Hematopoietic multipotent progenitor cell (in vitro differentiated cells): ENCODE results near the gene RASGRP2. TPM values are rescaled to one million over a fixed set of nuclear protein-coding genes. Genes with fewer than 3 reads are reported as not detected.
A peak's percentile ranks its signal among the peaks of the same experiment; 100 is the strongest.

Source experiments
- DNase-seq, 3 donors: peaks; one replicate each; pipeline ENCODE4 v3.0.0-alpha.2; 2011 to 2015; ENCODE audit warnings: low read depth in 2 of 3, low spot score in 2 of 3
- total RNA-seq: library from RNA; depleted of rRNA; stranded (reverse); fragments of >200 nt; gene quantifications from one replicate; pipeline ENCODE4 v1.2.3, GENCODE V29; 2012

RASGRP2 gene
- total RNA-seq, 1 donor, result 204 TPM

DNA sequence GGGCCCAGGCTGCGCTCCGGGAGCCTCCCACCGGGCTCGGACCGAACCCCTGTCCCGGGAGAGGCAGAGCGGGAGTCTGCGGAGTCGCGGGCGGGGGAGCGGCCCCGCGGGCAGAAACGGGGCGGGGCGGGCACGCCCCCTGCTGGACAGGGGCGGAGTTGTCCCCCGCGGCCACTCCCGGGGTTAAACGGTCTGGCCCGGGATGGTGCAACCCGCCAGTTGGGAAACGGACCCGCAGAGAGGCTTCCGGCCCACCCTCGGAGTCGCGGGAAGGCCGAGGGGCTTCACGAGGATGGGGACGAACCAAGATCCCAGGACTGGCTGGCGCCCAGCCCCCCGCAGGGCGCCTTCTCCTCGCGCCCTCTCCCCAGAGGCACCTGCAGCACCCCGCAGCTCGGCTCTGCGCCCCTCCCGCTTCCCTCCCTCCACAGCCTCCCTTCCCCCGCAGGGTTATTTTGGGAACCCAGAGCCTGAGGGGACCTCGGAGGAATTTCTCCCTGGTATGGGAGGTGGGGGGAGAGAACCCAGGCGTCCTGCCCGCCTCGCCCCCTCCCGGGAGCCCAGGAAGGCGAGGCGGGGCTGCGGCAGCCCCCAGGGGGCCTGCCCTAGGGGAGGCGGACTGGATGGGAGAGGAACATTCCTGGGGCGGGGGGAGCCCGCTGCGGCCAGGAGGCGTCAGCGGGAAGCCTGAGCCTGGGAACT, 902 bp downstream of the RASGRP2 start:
- DNase-seq, result peak; percentile 59 to 75 (median 68)

DNA sequence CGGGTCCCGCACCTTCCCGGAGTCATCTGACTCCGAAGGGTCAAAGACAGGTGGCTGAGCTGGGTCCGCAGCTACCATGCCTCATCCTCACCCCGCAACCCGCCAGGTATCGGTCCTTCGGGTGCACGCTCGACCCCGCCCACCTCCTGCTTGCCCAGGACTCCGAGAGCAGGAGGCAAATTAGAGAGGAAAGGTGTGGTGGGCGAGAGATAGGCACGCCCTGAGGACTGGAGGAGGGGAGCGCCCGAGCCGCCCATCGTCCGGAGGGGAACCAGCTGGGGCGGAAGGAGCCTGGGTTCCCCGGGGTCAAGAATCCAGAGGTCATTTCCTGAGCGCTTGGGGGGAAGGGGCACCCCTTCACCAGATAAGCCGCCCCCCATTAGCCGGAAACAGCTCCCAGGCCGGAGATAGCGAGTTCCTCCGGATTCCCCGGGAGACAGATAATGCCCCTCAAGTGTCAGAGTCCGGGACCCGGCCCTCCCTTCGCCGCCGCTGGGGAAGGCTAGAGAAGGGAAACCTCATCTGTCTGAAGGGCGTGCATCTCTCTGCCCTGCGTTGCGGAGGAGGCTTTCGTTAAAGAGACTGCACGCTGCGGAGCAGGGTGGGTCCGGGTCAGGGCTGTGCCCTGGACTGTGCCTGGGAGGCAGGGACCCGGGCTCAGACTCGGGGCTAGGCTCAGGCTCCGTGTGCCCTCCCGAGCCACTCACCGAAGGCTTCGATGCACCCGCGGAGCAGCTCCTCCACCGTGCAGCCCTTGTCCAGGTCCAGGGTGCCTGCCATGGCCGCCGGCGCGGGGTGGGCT, 1.7 kb downstream of the RASGRP2 start:
- peak in 2 of 3 donors; percentile 33 for DNase-seq

DNA sequence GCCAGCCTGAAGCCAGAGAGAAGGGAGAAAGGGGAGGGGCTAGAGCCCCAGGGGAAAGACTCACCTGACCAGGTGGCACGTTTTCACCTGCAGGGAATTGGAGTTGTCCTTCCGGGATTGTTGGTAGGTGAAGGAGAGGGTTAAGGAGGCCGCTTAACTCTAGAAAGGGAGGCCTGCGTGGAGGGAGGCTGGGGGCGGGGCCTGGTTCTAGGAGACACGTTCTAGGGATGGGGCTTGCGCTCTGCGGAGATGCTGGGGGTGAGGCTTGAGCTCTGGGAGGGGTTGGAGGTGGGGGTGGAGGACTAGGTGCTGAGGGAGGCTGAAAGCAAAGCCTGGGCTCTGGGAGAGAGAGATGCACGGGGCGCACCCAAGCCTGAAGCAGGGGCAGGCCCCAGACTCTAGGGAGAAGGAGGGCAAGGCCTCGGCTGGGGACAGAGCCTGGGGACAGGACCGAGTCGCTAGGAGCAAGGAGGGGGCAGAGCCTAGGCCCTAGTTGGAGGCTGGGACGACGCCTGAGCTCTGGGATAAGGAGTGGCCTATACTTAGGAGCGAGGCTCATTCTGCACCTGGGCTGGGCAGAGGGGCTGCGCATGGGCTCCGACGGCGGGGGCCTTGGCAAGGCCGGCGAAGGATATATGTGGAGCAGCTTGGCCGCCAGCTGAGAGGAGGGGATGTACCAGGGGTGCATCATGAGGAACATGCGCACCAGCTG, 2.4 kb downstream of the RASGRP2 start:
- no peak for DNase-seq

- DNase-seq, result no peak
These were observed 4.1 kb downstream of the RASGRP2 start for GRCh38 chr11:64739871-64740270.

GRCh38 chr11:64736654-64737053, 7.3 kb downstream of the RASGRP2 start:
- no peak for DNase-seq

DNA sequence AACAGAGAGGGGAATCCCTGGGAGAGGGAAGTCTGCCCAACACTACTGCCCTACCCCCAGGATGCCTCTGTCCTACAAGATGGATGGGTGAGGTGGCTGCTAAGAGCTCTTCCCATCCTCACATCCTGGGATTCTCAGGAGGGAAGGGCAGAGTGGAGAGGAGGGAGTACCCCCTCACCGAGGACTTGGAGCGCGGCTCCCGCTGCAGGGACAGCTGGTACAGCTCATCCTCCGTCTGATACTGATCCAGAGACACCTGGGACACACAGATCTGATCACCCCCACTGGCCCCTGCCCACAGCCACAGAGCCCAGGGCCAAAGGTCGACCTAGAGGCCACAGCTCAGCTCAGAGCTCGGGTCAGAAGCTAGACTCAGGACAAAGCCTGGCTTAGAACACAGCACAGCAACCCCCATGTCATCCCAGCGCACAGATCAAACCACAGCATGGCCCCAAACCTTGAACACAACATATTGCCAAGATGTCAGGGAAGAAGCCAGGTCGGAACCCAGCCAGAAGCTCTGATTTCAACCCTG, 8.2 kb downstream of the RASGRP2 start:
- no peak for DNase-seq

DNA sequence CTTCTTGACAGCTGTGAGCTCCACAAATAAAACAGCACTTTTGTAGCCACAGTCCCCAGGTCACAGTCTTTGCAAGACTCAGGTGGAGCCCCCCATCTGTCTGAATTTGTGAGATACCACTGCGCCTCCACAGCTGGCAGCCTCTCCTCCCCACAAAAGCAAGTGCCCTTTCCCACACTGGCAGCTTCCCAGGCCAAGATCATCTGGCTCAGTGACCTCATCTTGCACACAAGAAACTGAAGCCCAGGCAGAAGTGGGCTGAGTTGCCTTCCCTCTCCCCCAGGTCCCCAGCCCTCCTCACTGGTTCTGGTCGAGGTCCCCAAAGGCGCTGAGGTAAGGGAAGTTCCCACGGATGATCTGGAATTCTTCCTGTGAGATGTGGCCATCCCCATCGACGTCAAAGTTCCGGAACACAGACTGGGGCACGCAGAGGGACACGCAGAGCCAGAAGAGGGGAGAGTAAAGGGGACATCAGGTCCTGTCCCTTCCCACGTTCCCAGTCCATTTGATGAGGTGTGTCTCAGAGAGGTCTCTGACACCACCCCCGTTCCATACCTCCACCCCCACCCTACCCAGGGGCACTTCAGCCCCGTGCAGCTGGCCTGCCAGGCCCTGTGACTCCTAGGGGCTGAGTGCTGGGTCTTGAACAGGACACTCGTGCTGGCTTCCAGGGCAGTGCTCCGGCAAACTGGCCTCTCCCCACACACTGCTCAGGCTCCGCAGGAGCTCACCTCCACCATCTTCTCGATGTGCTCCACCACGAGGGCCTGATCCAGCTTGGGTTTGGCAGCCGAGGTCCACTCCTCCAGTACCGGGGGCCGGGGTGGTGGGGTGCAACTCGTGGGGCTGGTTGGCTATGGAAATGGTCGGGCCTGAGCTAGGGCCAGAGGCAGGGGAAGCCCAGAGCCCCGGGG, 8.9 kb downstream of the RASGRP2 start:
- no peak for DNase-seq

DNA sequence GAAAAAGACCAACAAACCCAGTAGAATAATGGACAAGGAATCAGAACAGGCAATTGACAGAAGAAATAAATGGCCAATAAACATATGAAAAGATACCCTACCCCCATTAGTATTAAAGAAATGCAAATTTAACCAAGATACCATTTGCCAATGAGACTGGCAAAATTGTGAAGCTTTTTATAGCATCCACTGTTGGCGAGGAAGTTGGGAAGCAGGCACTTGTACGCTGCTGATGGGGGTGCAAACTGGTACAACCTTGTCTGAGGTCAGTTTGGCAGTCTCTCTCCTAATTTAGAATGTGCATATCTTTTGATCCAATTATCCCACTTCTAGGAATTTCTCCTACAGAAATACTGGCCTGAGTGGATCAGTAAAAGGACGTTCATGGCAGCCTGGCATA, 12.3 kb downstream of the RASGRP2 start:
- no peak for DNase-seq

GRCh38 chr11:64729851-64730382, 14.0 kb downstream of the RASGRP2 start:
- DNase-seq, result no peak

GRCh38 chr11:64728757-64729365, 15.1 kb downstream of the RASGRP2 start:
- no peak for DNase-seq

GRCh38 chr11:64726867-64727530, 16.9 kb downstream of the RASGRP2 start:
- DNase-seq, result no peak

DNA sequence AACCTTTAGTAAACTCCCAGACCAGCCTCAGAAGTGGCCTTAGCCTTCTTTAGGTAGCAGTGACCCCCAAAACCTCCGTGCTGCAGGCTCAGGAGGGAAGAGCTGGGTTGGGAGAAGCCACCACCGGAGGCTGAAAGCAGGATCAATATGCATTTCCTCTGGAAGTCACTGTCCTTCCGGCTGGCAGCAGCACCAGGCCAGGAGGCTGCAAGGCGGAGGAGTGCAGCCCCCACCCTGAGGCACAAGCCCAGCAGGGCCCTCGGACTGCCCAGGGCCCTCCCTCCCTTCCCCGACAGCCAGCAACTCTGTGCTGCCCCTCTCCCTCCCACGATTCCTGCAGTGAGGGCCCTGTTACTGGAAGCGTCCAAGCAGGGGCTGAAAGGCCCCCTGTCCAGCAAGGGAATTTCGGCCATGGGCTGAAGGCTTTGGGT, 17.7 kb downstream of the RASGRP2 start:
- no peak for DNase-seq

GRCh38 chr11:64724863-64725532, 18.9 kb downstream of the RASGRP2 start:
- no peak for DNase-seq

DNA sequence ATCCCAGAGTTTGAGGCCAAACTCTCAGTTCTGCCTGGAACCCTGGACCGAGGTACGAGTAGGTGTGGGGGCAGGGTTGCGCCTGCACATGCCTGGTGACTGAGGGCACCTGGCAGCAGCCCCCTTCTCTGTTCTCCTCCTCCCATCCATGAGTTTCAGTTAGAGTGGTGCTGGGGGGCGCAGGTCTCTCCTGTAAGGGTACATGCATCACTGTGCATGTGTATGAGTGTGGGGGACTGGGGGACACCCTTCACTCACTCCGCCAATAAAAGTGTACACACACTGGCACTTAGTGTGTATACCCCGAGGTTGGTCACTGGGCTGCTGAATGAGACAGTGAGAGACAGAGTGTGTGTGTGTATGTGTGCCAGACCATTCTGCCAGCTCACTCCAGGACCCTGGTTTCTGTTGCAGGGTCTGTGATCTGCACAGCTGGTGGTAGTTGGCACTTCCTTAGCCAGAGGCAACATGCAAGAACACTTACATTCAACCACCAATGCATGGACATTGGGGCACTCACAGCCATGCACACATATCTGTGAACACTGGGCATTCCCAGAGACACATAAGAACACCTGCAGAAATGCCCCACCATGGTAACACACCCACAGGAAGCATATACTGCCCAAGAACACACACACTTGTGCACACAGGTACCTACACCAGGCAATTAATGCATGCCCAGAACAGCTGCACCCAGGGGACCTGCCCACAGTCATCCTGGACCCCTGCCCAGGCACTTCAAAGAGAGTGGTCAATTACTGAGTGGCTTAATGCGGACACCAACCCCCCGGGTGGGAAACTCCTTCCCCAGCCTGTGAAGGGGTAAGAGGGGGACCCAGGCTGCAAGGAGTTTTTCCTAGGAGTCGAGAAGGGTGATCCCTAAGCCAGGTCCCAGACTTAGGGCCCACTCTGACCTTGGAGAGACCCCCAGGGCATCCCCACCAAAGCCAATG, 19.8 kb downstream of the RASGRP2 start:
- no peak for DNase-seq

GRCh38 chr11:64723117-64723906, 20.6 kb downstream of the RASGRP2 start, which contains the start of gene NRXN2:
NRXN2 (minus strand) TSS chr11:64723197; CDS start chr11:64713699, 9,498 bp downstream.
- DNase-seq, result peak; percentile 65 to 78 (median 67)
